Astrocyte (in vitro differentiated cells and primary cell): ENCODE measurements around the gene RNPS1. TPM values are rescaled to one million over a fixed set of nuclear protein-coding genes. Genes with fewer than 3 reads are reported as not detected.

Experiments
- DNase-seq: peaks from one replicate; pipeline ENCODE4 v3.0.0-alpha.2; 2010; ENCODE audit warnings: low read depth
- FAIRE-seq: peaks from 2 replicates; lab custom pipeline; 2011; peaks lifted over from hg19 to GRCh38; lab: Jason Lieb, UNC
- H2AFZ ChIP-seq: 2 replicates; pipeline ENCODE4 v1.6.0; 2012; ENCODE audit warnings: low read depth, low read length, inconsistent platforms
- H3K27ac ChIP-seq: 2 replicates; pipeline ENCODE4 v1.5.1; 2011; ENCODE audit warnings: low read depth, low read length, inconsistent platforms
- H3K27me3 ChIP-seq: 2 replicates; pipeline ENCODE4 v1.6.0; 2011; ENCODE audit warnings: low read length, inconsistent platforms; ENCODE audit not compliant: insufficient read depth
- H3K36me3 ChIP-seq: 2 replicates; pipeline ENCODE4 v1.5.1; 2011; ENCODE audit warnings: low read length, inconsistent platforms; ENCODE audit not compliant: insufficient read depth
- H3K4me1 ChIP-seq: 2 replicates; pipeline ENCODE4 v1.5.1; 2011; ENCODE audit warnings: low read length, inconsistent platforms; ENCODE audit not compliant: insufficient read depth
- H3K4me2 ChIP-seq: 2 replicates; pipeline ENCODE4 v1.6.0; 2012; ENCODE audit warnings: low read length, inconsistent platforms
- H3K4me3 ChIP-seq: 2 replicates; pipeline ENCODE4 v1.5.1; 2011; ENCODE audit warnings: low read depth, mild to moderate bottlenecking, low read length, inconsistent platforms; ENCODE audit not compliant: insufficient read depth
- H3K79me2 ChIP-seq: 2 replicates; pipeline ENCODE4 v1.6.0; 2012; ENCODE audit warnings: mild to moderate bottlenecking, low read length, inconsistent platforms; ENCODE audit not compliant: insufficient read depth
- H3K9ac ChIP-seq: 2 replicates; pipeline ENCODE4 v1.6.0; 2012; ENCODE audit warnings: mild to moderate bottlenecking, low read length, inconsistent platforms
- H3K9me3 ChIP-seq: 2 replicates; pipeline ENCODE4 v1.5.1; 2012; ENCODE audit warnings: low read depth, mild to moderate bottlenecking, low read length, inconsistent platforms; ENCODE audit not compliant: insufficient read depth
- H4K20me1 ChIP-seq: 2 replicates; pipeline ENCODE4 v1.6.0; 2012; ENCODE audit warnings: low read length, inconsistent platforms; ENCODE audit not compliant: insufficient read depth
- H3K27ac Mint-ChIP-seq: one replicate; pipeline ENCODE4 v1.8.0; 2021; ENCODE audit warnings: mild to moderate bottlenecking, mixed read lengths; ENCODE audit not compliant: unreplicated experiment
- H3K27me3 Mint-ChIP-seq: one replicate; pipeline ENCODE4 v1.8.0; 2021; ENCODE audit warnings: low read depth, mixed read lengths; ENCODE audit not compliant: unreplicated experiment
- H3K36me3 Mint-ChIP-seq: one replicate; pipeline ENCODE4 v1.8.0; 2021; ENCODE audit warnings: low read depth, mixed read lengths; ENCODE audit not compliant: unreplicated experiment
- H3K4me1 Mint-ChIP-seq: one replicate; pipeline ENCODE4 v1.8.0; 2021; ENCODE audit warnings: low read depth, mixed read lengths; ENCODE audit not compliant: unreplicated experiment
- H3K4me3 Mint-ChIP-seq: one replicate; pipeline ENCODE4 v1.8.0; 2021; ENCODE audit warnings: mild to moderate bottlenecking, moderate library complexity, mixed read lengths; ENCODE audit not compliant: unreplicated experiment
- H3K9me3 Mint-ChIP-seq: one replicate; pipeline ENCODE4 v1.8.0; 2021; ENCODE audit warnings: mild to moderate bottlenecking, mixed read lengths; ENCODE audit not compliant: unreplicated experiment
- EZH2 ChIP-seq: IDR thresholded peaks from 2 replicates; pipeline ENCODE4 v1.6.1; 2012; ENCODE audit warnings: mild to moderate bottlenecking, low read length, inconsistent platforms; ENCODE audit not compliant: insufficient read depth
- total RNA-seq: library from RNA; stranded (reverse); gene quantifications from 2 replicates; pipeline ENCODE4 v1.2.1, GENCODE V29; 2021
- TF ChIP-seq, protein P1 (sequence below): IDR thresholded peaks from 2 replicates; pipeline ENCODE4 v1.5.1; 2011; ENCODE audit warnings: low read depth, mild to moderate bottlenecking, inconsistent platforms, low read length, moderate library complexity; ENCODE audit not compliant: insufficient read depth

RNPS1 gene
- total RNA-seq, 1 donor from 2014 or later, result 209 TPM

DNA sequence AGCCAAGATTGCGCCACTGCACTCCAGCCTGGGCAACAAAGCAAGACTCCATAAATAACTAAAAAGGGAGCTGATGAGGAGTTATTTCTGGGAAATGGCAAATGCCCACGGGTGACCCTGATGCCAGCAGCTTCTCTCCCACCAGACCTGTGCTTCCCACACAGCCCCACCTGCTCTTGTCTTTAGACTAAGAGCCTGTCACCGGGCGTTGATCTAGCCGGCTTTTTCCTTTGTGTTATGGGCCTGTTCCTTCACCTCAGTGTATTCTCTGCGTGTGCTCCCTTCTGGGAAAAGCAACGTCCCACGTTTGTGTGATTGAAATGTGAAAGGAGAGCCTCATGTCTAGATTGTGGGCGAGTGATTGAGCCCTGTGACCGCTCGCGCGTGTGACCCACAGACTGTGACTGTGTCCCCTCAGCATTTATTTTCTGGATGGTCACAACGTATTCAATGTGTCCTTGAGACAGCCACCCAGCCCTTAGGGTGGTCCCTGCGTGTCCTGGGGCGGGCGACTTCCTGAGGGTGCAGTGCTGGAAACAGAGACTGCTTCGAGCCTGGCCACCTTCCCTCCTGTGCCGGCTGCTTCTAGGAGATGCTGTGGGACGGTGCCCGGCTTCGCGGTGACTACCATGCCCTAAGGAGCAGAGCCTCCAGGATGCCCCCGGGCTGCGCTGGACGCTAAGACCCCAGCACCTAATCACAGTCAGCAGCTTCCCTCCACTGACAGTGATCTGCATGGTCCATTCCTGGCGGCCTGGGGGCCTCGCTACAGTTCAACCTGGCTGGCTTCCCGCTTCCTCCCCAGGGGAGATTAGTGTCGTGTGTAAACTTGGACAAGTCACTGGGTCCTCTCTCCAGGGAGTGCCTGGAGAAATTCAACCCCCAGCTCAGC is 7.8 kb upstream of the RNPS1 start:
- FAIRE-seq, result no peak
- Histone ChIP-seq H3K36me3 (no peaks in the 10 kb centered on the region), H3K4me1 (no peaks in the 10 kb centered on the region), H3K79me2 (peaks cover 4% of the 10 kb centered on the region), H3K27me3 (peaks cover 3% of the 10 kb centered on the region), H4K20me1 (peaks cover 16% of the 10 kb centered on the region), H3K4me2 (no peak overlapping the region), H3K9ac (no peak overlapping the region), H3K4me3 (no peak overlapping the region), H2AFZ (no peak overlapping the region), H3K27ac (no peak overlapping the region), H3K9me3 (no peaks in the 10 kb centered on the region)
- Mint-ChIP-seq H3K4me1 (no peaks in the 10 kb centered on the region), H3K4me3 (no peak overlapping the region), H3K27ac (no peak overlapping the region), H3K9me3 (no peaks in the 10 kb centered on the region), H3K36me3 (peaks cover 6% of the 10 kb centered on the region), H3K27me3 (peaks cover 9% of the 10 kb centered on the region)
- no peak for DNase-seq
- no peak for TF ChIP-seq EZH2
- TF ChIP-seq, protein P1, sequence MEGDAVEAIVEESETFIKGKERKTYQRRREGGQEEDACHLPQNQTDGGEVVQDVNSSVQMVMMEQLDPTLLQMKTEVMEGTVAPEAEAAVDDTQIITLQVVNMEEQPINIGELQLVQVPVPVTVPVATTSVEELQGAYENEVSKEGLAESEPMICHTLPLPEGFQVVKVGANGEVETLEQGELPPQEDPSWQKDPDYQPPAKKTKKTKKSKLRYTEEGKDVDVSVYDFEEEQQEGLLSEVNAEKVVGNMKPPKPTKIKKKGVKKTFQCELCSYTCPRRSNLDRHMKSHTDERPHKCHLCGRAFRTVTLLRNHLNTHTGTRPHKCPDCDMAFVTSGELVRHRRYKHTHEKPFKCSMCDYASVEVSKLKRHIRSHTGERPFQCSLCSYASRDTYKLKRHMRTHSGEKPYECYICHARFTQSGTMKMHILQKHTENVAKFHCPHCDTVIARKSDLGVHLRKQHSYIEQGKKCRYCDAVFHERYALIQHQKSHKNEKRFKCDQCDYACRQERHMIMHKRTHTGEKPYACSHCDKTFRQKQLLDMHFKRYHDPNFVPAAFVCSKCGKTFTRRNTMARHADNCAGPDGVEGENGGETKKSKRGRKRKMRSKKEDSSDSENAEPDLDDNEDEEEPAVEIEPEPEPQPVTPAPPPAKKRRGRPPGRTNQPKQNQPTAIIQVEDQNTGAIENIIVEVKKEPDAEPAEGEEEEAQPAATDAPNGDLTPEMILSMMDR, result no peak

DNA sequence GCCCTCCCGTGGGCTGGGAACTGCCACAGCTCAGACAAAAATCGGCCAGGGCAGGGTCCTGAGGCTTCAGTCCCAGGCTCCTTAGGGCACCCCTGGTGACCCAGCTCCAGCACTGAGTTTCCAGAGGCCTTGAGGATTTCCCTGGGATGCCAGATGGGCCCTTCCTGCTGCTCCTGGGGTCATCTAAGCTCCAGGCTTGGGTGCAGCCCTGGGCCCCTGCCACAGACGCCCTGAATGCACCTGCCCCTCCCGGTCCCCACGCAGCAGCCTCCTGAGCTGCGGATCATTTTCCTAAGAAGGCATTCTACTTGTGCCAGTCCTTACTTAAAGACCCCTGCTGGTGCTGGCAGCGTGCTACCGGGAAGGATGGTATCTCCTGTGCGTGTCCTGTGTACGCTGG is 6.0 kb upstream of the RNPS1 start:
- no peak overlapping the region for H3K4me3 ChIP-seq
- no peaks in the 10 kb centered on the region for H3K27me3 ChIP-seq
- Mint-ChIP-seq H3K4me1 (peaks cover 4% of the 10 kb centered on the region), H3K9me3 (no peaks in the 10 kb centered on the region), H3K4me3 (no peak overlapping the region), H3K27ac (no peak overlapping the region), H3K36me3 (peaks cover 9% of the 10 kb centered on the region), H3K27me3 (peaks cover 4% of the 10 kb centered on the region)
- no peak overlapping the region for H2AFZ ChIP-seq
- H3K79me2 ChIP-seq, result peaks cover 21% of the 10 kb centered on the region
- H4K20me1 ChIP-seq, result peaks cover 32% of the 10 kb centered on the region
- no peak overlapping the region for H3K27ac ChIP-seq
- H3K36me3 ChIP-seq, result no peaks in the 10 kb centered on the region
- no peak for TF ChIP-seq EZH2
- TF ChIP-seq, protein P1, result no peak
- no peaks in the 10 kb centered on the region for H3K9me3 ChIP-seq
- no peak overlapping the region for H3K9ac ChIP-seq
- H3K4me2 ChIP-seq, result no peak overlapping the region
- FAIRE-seq, result no peak
- peaks cover 7% of the 10 kb centered on the region for H3K4me1 ChIP-seq
- no peak for DNase-seq

DNA sequence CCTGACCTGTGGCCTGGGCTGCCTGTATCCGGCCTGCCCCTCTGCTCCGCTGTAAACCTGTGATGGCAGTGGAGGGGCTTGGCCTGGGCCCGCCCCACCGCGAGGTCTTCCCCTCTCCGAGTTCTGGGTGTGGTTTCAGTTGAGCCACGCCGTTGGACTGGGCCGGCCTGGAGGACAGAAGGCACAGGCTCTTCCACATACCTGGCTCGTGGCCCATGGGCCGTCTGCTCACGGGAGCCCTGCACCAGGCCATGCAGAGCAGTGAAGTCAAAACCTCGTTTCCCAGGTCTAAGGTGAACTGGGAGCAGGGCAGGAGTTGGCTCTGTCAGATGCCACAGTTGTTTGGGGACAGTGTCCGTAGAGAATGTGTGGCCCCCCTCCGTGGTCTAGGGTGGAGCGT is 5.6 kb upstream of the RNPS1 start:
- H3K4me3 ChIP-seq, result no peak overlapping the region
- no peak overlapping the region for H3K4me2 ChIP-seq
- peaks cover 7% of the 10 kb centered on the region for H3K4me1 ChIP-seq
- H3K9ac ChIP-seq, result no peak overlapping the region
- peaks cover 32% of the 10 kb centered on the region for H4K20me1 ChIP-seq
- no peaks in the 10 kb centered on the region for H3K36me3 ChIP-seq
- no peak for DNase-seq
- H3K27me3 Mint-ChIP-seq, result peaks cover 4% of the 10 kb centered on the region
- peaks cover 4% of the 10 kb centered on the region for H3K4me1 Mint-ChIP-seq
- no peaks in the 10 kb centered on the region for H3K27me3 ChIP-seq
- H3K9me3 ChIP-seq, result no peaks in the 10 kb centered on the region
- H2AFZ ChIP-seq, result no peak overlapping the region
- no peak overlapping the region for H3K27ac Mint-ChIP-seq
- no peaks in the 10 kb centered on the region for H3K9me3 Mint-ChIP-seq
- H3K79me2 ChIP-seq, result peaks cover 25% of the 10 kb centered on the region
- H3K36me3 Mint-ChIP-seq, result peaks cover 9% of the 10 kb centered on the region
- no peak for FAIRE-seq
- no peak for TF ChIP-seq EZH2
- TF ChIP-seq, protein P1, result no peak
- H3K4me3 Mint-ChIP-seq, result no peak overlapping the region
- no peak overlapping the region for H3K27ac ChIP-seq
